ACHN (cell line): ENCODE measurements around the gene ABCC1.
"Not testable (repeated sequence)": the region's sequence is repeated elsewhere in the genome, so short reads cannot be mapped to it uniquely, and the experiment has no call there.

Source experiments
- DNase-seq: peaks from one replicate; pipeline ENCODE4 v3.0.0-alpha.2; 2015
- in situ Hi-C: cut with HindIII; loops from 2 replicates; pipeline ENCODE4 v1.10.0; 2017; ENCODE audit warnings: low sequenced_read_pairs, low pct_ligation_motif_present, low pct_unique_long_range_greater_than_20kb

The ABCC1 gene

GRCh38 chr16:16153000-16153399 is 203.6 kb downstream of the ABCC1 start:
- DNase-seq, in situ Hi-C loops: not testable (repeated sequence)

DNA sequence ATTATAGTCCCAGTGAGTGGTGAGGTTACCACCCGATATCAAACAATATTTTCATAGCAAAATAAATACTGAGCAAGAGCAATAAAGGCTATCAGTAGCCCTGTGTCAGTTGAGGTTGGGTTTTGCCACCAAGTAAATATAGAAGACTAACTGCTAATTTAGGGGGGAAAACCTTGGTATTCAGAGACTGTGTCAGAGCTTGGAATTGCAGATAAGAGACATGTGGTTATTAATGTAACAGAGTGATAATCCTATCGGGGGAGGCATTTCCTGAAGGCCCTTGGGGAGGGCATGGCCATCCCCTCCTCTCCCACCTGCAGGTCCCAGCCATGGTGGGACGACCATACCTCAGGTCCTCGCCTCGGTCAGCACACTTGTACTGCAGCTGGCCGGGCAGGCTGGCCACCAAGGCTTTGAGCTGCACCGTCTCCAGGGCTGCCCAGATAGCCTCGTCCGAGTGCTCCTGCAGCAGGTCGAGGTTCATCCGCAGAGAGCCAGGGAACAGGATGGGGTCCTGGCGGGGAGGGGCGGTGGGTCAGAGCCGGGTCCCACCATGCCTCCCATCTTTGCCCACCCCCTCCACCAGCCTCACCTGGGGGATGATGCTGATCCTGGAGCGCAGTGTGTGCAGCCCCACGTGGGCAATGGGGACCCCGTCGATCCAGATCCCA is 205.0 kb downstream of the ABCC1 start:
- in situ Hi-C loops: no loop called here
- no peak for DNase-seq

- in situ Hi-C loops: no loop called here
Observed at GRCh38 chr16:16155234-16155633, 205.8 kb downstream of the ABCC1 start.

GRCh38 chr16:16157166-16157565 is 207.8 kb downstream of the ABCC1 start:
- no peak for DNase-seq
- in situ Hi-C loops: no loop called here

More at GRCh38 chr16:16155234-16155633, 205.8 kb downstream of the ABCC1 start:
- no peak for DNase-seq

DNA sequence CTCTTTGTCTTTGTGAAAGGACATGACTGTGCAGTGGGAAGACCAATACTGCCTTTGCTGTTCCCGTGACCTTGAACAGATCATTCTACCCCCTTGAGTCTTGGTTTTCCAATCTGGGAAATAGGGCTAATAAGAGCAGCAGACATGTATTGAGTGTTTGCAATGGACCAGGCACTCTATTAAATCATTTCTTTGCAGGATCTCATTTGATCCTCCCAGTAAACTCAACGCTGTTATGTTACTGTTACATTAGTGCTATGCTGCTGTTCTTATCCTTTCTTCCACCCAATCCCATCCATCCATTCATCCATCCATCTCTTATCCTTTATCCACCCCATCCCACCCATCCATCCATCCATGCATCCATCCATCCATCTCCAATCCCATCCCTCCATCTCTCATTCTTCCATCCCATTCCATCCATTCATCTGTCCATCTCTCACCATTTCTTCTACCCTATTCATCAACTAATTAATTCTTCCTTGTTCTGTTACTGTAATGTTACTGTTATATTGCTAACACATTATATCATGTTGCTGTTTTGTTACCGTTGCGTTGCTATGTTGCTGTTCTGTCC is 208.8 kb downstream of the ABCC1 start:
- in situ Hi-C loops: no loop called here
- no peak for DNase-seq

DNA sequence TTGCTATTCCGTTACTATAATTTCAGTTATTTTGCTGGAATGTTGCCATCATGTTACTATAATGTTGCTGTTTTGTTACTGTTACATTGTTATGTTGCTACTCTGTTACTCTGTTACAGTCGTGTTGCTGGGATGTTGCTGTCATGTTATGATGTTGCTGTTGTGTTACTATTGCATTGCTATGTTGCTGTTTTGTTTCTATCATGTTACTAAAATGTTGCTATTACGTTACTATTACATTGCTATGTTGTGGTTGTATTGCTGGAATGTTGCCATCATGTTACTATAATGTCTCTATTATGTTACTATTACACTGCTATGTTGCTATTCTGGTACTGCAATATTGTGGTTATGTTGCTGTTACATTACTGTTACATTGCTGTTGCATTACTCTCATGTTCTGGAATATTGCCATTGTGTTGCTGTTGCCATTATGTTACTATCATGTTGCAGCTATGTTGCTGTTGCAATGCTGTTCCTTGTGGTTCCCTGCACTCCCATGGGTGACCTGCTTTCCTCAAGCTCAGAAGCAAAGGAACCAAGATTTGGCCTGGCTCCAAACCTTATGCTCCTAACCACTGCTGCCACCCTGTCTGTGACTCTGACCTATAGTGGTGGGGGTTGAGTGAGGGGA is 209.4 kb downstream of the ABCC1 start:
- in situ Hi-C loops: no loop called here
- DNase-seq: no peak

GRCh38 chr16:16159662-16160061 is 210.2 kb downstream of the ABCC1 start:
- DNase-seq: no peak
- in situ Hi-C loops: no loop called here

GRCh38 chr16:16161319-16161718 is 211.9 kb downstream of the ABCC1 start:
- DNase-seq: no peak
- in situ Hi-C loops: no loop called here

GRCh38 chr16:16161840-16162239 is 212.4 kb downstream of the ABCC1 start:
- DNase-seq, in situ Hi-C loops: not testable (repeated sequence)

GRCh38 chr16:16162591-16162990 is 213.2 kb downstream of the ABCC1 start:
- no peak for DNase-seq
- in situ Hi-C loops: no loop called here

DNA sequence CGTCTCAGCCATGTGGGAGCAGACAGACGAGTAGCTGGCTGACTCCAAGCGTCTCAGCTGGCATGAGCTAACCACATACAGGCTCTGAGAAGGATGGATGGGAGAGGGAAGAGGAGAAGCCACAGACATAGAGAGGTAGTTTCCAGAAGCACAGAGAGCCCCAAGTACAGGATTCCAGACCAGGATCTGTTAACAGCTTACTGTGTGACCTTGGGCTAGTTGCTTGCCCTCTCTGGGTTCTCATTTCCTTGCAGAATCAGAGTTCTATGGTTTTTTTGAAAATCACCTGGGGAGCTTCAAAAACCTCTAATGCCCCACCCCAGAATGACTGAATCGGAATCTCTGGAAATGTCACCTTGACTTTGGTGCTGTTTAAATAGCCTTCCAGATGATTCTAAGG is 213.7 kb downstream of the ABCC1 start:
- no peak for DNase-seq
- in situ Hi-C loops: no loop called here

- in situ Hi-C loops: no loop called here
- no peak for DNase-seq
Observed at GRCh38 chr16:16163571-16163970, 214.2 kb downstream of the ABCC1 start.

- in situ Hi-C loops: no loop called here
Observed at GRCh38 chr16:16164243-16164642, 214.8 kb downstream of the ABCC1 start.

GRCh38 chr16:16166085-16166484 is 216.7 kb downstream of the ABCC1 start:
- DNase-seq: no peak
- in situ Hi-C loops: no loop called here

More at GRCh38 chr16:16164243-16164642, 214.8 kb downstream of the ABCC1 start:
- DNase-seq: no peak

GRCh38 chr16:16166949-16167348 is 217.5 kb downstream of the ABCC1 start:
- no peak for DNase-seq
- in situ Hi-C loops: no loop called here

DNA sequence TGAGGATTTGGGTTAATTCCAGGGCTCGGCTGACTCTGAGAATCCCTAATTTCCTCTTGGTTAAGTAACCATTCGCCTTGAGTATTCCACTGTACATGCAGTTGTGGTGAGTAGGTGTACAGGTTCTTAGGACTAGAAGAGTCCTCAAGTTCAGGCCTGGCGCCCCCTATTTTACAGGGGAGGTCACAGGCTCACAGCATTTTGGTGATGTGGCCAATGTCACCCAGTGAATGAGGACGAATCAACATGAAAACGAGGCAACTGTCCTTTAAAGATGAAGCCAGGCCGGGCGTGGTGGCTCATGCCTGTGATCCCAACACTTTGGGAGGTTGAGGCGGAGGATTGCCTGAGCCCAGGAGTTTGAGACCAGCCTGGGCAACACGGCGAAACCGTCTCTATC is 218.5 kb downstream of the ABCC1 start:
- in situ Hi-C loops: no loop called here
- no peak for DNase-seq

DNA sequence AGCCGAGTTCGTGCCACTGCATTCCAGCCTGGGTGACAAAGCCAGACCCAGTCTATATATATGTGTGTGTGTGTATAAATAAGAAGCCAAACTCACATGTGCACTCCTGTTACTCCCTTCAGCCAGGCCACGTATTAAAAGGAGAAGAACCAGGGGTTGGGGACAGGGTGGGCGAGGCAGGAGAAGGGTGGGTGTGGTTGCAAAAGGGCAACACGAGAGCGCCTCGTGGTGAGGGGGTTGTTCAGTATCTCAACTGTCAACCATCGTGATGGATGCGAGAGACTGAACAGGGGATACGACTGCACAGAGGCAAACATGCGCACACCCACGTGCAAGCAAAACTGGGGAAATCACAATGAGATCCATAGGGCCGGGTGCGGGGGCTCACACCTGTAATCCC is 219.0 kb downstream of the ABCC1 start:
- DNase-seq: no peak
- in situ Hi-C loops: no loop called here

DNA sequence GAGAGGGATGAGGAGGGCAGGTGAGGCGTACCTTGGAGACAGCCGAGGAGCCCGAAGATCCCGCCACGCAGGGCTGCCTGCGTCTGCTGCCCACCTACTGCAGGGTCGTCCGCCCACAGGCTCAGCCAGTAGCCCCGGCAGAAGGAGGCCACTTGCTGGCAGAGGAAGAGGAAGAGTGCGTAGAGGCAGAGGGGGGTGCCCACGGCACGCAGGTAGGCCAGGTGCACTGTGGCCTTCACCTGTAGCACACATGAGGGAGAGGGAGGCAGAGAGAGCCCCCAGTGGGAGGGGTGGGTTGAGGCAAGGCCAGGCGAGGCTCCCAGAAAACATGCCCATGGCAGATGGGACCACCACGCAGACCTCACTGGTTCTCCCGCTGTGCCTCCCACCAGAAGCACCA is 220.2 kb downstream of the ABCC1 start:
- DNase-seq: no peak
- in situ Hi-C loops: no loop called here

- DNase-seq: no peak
- in situ Hi-C loops: no loop called here
Observed at GRCh38 chr16:16171332-16171919, 222.0 kb downstream of the ABCC1 start.

GRCh38 chr16:16172991-16173390 is 223.6 kb downstream of the ABCC1 start:
- in situ Hi-C loops: no loop called here
- DNase-seq: no peak
